ENCODE data around the gene LIPA.

GRCh38 chr10:89183571-89183970, 68.0 kb downstream of the LIPA start:
- TF ChIP-seq, protein P1, sequence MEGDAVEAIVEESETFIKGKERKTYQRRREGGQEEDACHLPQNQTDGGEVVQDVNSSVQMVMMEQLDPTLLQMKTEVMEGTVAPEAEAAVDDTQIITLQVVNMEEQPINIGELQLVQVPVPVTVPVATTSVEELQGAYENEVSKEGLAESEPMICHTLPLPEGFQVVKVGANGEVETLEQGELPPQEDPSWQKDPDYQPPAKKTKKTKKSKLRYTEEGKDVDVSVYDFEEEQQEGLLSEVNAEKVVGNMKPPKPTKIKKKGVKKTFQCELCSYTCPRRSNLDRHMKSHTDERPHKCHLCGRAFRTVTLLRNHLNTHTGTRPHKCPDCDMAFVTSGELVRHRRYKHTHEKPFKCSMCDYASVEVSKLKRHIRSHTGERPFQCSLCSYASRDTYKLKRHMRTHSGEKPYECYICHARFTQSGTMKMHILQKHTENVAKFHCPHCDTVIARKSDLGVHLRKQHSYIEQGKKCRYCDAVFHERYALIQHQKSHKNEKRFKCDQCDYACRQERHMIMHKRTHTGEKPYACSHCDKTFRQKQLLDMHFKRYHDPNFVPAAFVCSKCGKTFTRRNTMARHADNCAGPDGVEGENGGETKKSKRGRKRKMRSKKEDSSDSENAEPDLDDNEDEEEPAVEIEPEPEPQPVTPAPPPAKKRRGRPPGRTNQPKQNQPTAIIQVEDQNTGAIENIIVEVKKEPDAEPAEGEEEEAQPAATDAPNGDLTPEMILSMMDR (IDR thresholded peaks at IDR 0.05) = no peak
- no peak for TF ChIP-seq POLR2A (IDR thresholded peaks at IDR 0.05)
